Lower lobe of right lung (tissue), 2 donors: ENCODE results near the gene FBXL16. TPM values are rescaled to one million over a fixed set of nuclear protein-coding genes. Genes with fewer than 3 reads are reported as not detected.
"Not testable (repeated sequence)": the region's sequence is repeated elsewhere in the genome, so short reads cannot be mapped to it uniquely, and the experiment has no call there.

Experiments used
- ATAC-seq, 2 donors: fragments of 200-7000 bp; cut with Tn5 transposase; one replicate each; pipeline ENCODE4 v1.9.1; 2020 to 2022; ENCODE audit warnings: mild to moderate bottlenecking in 2 of 2, moderate library complexity in 2 of 2
- DNase-seq: peaks from one replicate; pipeline ENCODE4 v3.0.0-alpha.2; 2020
- H3K27ac ChIP-seq: fragments of 200-600 bp; one replicate; pipeline ENCODE4 v1.8.0; 2022
- H3K27me3 ChIP-seq: fragments of 200-600 bp; one replicate; pipeline ENCODE4 v1.8.0; 2022; ENCODE audit warnings: low read depth
- H3K36me3 ChIP-seq: fragments of 200-600 bp; one replicate; pipeline ENCODE4 v1.8.0; 2022; ENCODE audit warnings: mild to moderate bottlenecking
- H3K4me1 ChIP-seq: fragments of 200-600 bp; one replicate; pipeline ENCODE4 v1.8.0; 2022
- H3K4me3 ChIP-seq: fragments of 200-600 bp; one replicate; pipeline ENCODE4 v1.8.0; 2022; ENCODE audit warnings: mild to moderate bottlenecking
- H3K9me3 ChIP-seq: fragments of 200-600 bp; one replicate; pipeline ENCODE4 v1.8.0; 2022
- CTCF ChIP-seq: fragments of 200-600 bp; IDR thresholded peaks from one replicate; pipeline ENCODE4 v1.8.0; 2022; ENCODE audit warnings: antibody characterized with exemption, mild to moderate bottlenecking
- intact Hi-C: fragments of 100-400 bp; cut with DNase I; formaldehyde crosslinking; loops from one replicate; pipeline ENCODE4 v1.11.0; 2022
- long read RNA-seq: library from polyadenylated mRNA; unstranded; transcript quantifications from one replicate; pipeline ENCODE4 v2.0.0, GENCODE V29; 2021
- total RNA-seq: library from RNA; stranded (reverse); fragmentation: NEBNext Ultra II Directional; extraction: Animal tissue kit (Norgen Biotek cat#: 25700); gene quantifications from one replicate; pipeline ENCODE4 v1.2.1, GENCODE V29; 2021
- donor health status: DM: no; HTN: yes; CAD: no; lungs with severe emphysema.

FBXL16 gene
- total RNA-seq = 11.0 TPM
- long read RNA-seq, partial matches to known transcripts = 5 of 16 reads
- long read RNA-seq, other reads (novel, unspliced or antisense) = 6 of 16 reads

DNA sequence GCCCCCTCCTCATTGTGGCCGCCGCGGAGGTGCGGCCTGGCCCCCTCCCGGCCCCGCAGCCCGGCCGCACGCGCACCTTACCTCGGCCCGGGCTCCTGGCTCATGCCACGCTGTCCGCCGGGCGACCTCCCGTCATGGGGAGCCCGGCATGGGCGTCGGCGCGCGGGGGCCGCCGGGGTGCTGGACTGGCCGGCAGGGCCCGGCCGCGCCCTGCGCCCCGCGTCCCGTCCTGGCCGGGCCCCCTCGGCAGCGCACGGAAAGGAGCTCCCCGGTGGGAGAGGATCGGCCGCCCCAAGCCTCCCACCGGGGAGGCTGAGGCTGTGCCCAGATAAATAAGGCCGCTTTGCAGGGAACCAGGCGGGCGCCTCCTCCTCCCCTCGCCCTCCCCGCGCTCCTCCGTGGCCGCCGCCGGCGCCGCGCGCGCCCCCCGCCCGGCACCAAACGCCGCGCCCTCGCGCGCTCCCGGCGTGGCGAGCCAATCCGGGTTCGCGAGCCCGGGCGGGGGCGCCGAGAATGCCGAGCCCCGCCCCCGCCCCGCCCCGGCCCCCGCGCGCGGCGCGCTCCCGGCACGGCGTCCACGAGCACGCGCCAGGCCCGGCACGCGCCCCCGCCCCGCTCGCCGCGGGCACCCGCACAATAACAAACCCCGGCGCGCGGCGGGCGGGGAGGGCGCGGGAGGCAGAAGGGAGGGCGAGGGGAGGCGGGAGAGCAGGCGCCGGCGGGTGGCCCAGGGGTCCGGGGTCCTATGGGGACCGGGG is at the start of gene FBXL16:
FBXL16 (minus strand) TSS at position 371 of the 758 bp plus-strand sequence. CDS start 8,396 bp downstream, outside the sequence.
- peaks cover 11% of the 10 kb centered on the region for H3K4me1 ChIP-seq
- no peak for ATAC-seq
- no peak within 1 kb of the TSS for H3K4me3 ChIP-seq
- H3K36me3 ChIP-seq = no peaks in the 10 kb centered on the region
- H3K27ac ChIP-seq = no peak within 1 kb of the TSS
- H3K27me3 ChIP-seq = peaks cover 91% of the 10 kb centered on the region
- no peak for TF ChIP-seq CTCF
- intact Hi-C loops = no loop called here
- no peak for DNase-seq
- no peaks in the 10 kb centered on the region for H3K9me3 ChIP-seq

- no peak for TF ChIP-seq CTCF
- Histone ChIP-seq H3K9me3 (no peaks in the 10 kb centered on the region), H3K4me3 (no peak overlapping the region), H3K27ac (no peak overlapping the region), H3K36me3 (no peaks in the 10 kb centered on the region), H3K4me1 (no peaks in the 10 kb centered on the region), H3K27me3 (no peaks in the 10 kb centered on the region)
- intact Hi-C loops = no loop called here
- DNase-seq = no peak
- peak in 1 of 2 donors; percentile 8 for ATAC-seq
Measured at GRCh38 chr16:754656-755055, 49.1 kb upstream of the FBXL16 start.

DNA sequence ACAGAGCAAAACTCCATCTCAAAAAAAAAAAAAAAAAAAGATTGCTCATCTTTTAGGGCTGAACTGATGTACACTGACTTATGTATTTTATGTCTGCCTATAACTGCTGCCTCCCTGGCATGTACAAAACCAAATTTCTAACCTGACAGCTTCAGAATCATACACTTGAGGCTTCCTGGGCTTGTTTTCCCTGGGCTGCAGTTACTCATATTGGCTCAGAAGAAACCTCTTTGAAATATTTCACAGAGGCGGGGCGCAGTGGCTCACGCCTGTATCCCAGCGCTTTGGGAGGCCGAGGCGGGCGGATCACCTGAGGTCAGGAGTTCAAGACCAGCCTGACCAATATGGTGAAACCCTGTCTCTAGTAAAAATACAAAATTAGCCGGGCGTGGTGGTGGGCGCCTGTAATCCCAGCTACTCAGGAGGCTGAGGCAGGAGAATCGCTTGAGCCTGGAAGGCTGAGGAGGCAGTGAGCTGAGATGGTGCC is 48.6 kb upstream of the FBXL16 start:
- H3K36me3 ChIP-seq, intact Hi-C loops, ATAC-seq, H3K4me3 ChIP-seq, H3K4me1 ChIP-seq, H3K27ac ChIP-seq, DNase-seq, H3K9me3 ChIP-seq, H3K27me3 ChIP-seq: not testable (repeated sequence)

DNA sequence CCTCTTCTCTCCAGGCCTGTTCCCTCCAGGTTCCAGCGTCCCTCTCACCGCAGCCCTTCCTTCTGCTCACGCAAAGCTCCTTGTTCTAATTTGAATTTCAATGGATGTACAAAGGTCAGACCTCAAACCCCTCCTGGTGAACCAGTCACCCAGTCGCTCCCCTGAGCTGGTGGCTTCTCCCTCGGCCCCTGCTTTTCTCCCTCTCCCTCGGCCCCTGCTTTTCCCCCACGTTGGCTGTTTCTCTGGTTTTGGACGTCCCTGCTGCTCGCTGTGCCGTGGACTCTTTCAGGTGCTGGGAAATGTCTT is 46.4 kb upstream of the FBXL16 start:
- Histone ChIP-seq H3K4me3 (no peak overlapping the region), H3K27me3 (no peaks in the 10 kb centered on the region), H3K9me3 (no peaks in the 10 kb centered on the region), H3K27ac (no peak overlapping the region), H3K36me3 (no peaks in the 10 kb centered on the region), H3K4me1 (no peaks in the 10 kb centered on the region)
- DNase-seq (no peak), ATAC-seq (no peak)
- TF ChIP-seq CTCF = no peak
- intact Hi-C loops = no loop called here

DNA sequence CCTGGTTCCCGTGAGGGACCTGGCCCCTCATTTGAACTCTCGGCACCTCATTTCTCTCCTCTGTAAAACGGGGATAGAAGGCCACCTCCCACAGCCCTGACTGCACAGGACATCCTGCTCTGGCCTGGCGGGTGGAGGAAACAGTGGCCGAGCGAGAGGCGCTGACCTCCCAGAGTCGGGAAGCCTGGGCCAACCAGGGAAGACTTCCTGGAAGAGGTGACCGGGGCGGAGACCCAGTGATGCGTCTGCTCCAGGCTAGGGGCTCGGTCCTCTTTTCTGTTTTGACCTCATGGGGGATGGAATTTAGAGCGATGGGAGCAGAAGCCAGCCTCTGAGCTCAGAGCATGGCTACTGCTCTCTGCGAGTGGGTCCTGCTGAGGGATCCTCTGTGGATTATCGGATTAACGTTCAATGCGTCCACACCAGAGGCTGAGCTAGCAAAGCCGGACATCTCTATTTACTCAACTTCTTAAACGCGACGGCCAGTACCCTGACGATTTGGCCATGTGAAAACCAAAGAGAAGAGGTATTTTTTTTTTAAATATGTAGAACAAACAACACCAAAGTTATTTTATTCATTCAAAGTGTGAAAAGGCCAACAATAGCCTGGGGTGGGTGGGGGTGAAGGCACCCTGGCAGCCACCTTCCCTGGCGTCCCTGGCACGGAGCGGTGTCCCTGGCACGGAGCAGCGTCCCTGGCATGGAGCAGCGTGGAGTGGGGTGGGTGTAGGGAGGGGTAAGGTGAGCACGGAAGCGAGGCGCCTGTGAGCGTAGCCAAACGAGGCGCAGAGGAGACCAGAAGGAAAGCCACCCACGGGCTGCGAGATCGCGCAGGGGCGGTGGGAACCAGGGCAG is 45.8 kb upstream of the FBXL16 start:
- no peak for TF ChIP-seq CTCF
- ATAC-seq (peak; percentile 63 to 82), DNase-seq (peak; percentile 49)
- Histone ChIP-seq H3K4me3 (no peak overlapping the region), H3K27me3 (no peaks in the 10 kb centered on the region), H3K36me3 (no peaks in the 10 kb centered on the region), H3K4me1 (no peaks in the 10 kb centered on the region), H3K27ac (no peak overlapping the region), H3K9me3 (no peaks in the 10 kb centered on the region)
- intact Hi-C loops = no loop called here

DNA sequence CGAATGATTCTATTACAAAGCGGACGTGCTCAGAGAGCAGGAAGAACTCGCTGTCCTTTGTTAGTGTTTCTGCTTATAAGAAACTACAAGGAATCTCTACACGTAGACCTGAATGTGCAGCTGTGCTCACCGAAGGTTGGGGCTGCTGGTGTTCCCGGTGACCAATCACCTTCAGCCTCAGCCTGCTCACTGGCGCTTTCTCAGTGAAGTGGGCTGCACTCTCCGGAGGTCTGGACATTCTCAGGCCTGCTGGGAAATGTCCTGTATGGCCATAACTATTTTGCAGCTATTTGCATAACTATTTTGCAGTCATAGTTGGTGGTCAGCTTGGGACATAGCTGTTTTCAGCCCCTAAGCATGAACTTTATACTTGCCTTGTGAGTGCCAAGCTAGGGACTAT is 44.9 kb upstream of the FBXL16 start:
- Histone ChIP-seq H3K27ac (no peak overlapping the region), H3K36me3 (no peaks in the 10 kb centered on the region), H3K4me1 (no peaks in the 10 kb centered on the region), H3K27me3 (no peaks in the 10 kb centered on the region), H3K4me3 (no peak overlapping the region), H3K9me3 (no peaks in the 10 kb centered on the region)
- intact Hi-C loops = no loop called here
- no peak for ATAC-seq
- no peak for DNase-seq
- no peak for TF ChIP-seq CTCF
